Stimulated activated CD4-positive, alpha-beta T cell treated with anti-CD3 and anti-CD28 coated beads, Interleukin-1b, Interleukin-23, amount 100 ng/mL, for 48 hours (primary cell): ENCODE results near the gene CLHC1.
"Not testable (repeated sequence)": the region's sequence is repeated elsewhere in the genome, so short reads cannot be mapped to it uniquely, and the experiment has no call there.

Source experiments
- DNase-seq: peaks from one replicate; pipeline ENCODE4 v3.0.0-alpha.2; 2020

Gene CLHC1

GRCh38 chr2:55232084-55232862, at the start of gene CLHC1, which contains the start of gene RPS27A:
TSS of gene CLHC1 (minus strand) at chr2:55232293. CDS start at chr2:55222411, 9,882 bp downstream.
TSS of gene RPS27A (plus strand) at chr2:55232688. CDS start at chr2:55232825, 137 bp downstream.
- peak; percentile 90 for DNase-seq

GRCh38 chr2:55280851-55281546, 48.9 kb upstream of the CLHC1 start:
- not testable (repeated sequence) for DNase-seq

- not testable (repeated sequence) for DNase-seq
Measured at GRCh38 chr2:55279859-55280424, 47.8 kb upstream of the CLHC1 start.

- DNase-seq = not testable (repeated sequence)
Measured at GRCh38 chr2:55279214-55279835, 47.2 kb upstream of the CLHC1 start.

GRCh38 chr2:55277310-55277709, 45.2 kb upstream of the CLHC1 start:
- no peak for DNase-seq

GRCh38 chr2:55274346-55274745, 42.3 kb upstream of the CLHC1 start:
- not testable (repeated sequence) for DNase-seq

GRCh38 chr2:55269645-55269990, 37.5 kb upstream of the CLHC1 start:
- no peak for DNase-seq

- DNase-seq = peak; percentile 92
Measured at GRCh38 chr2:55268907-55269644, 37.0 kb upstream of the CLHC1 start, which contains the start of gene MTIF2. TSS of gene MTIF2 (minus strand) at chr2:55269231. CDS start at chr2:55263858, 5,373 bp downstream.

GRCh38 chr2:55268288-55268906, 36.3 kb upstream of the CLHC1 start:
- no peak for DNase-seq

GRCh38 chr2:55259586-55259985, 27.5 kb upstream of the CLHC1 start:
- not testable (repeated sequence) for DNase-seq

- no peak for DNase-seq
Measured at GRCh38 chr2:55252832-55253231, 20.7 kb upstream of the CLHC1 start.

- no peak for DNase-seq
Measured at GRCh38 chr2:55247025-55247424, 14.9 kb upstream of the CLHC1 start.

GRCh38 chr2:55245411-55245810, 13.3 kb upstream of the CLHC1 start:
- no peak for DNase-seq

GRCh38 chr2:55242617-55243016, 10.5 kb upstream of the CLHC1 start:
- DNase-seq = no peak

- not testable (repeated sequence) for DNase-seq
Measured at GRCh38 chr2:55241582-55241981, 9.5 kb upstream of the CLHC1 start.

- no peak for DNase-seq
Measured at GRCh38 chr2:55239656-55240222, 7.6 kb upstream of the CLHC1 start.

- DNase-seq = no peak
Measured at GRCh38 chr2:55236992-55237543, 5.0 kb upstream of the CLHC1 start.

- no peak for DNase-seq
Measured at GRCh38 chr2:55235724-55236538, 3.8 kb upstream of the CLHC1 start.

- no peak for DNase-seq
Measured at GRCh38 chr2:55233658-55233940, 1.5 kb upstream of the CLHC1 start.

- DNase-seq = peak; percentile 37
Measured at GRCh38 chr2:55232863-55233657, 967 bp upstream of the CLHC1 start.
